ENCODE data around the gene GAPT. TPM values are rescaled to one million over a fixed set of nuclear protein-coding genes. Genes with fewer than 3 reads are reported as not detected.
A peak's percentile ranks its signal among the peaks of the same experiment; 100 is the strongest.

The GAPT gene
- total RNA-seq, 3 donors from 2014 or later = 0.17 to 0.98 (median 0.43) TPM

GRCh38 chr5:58458141-58458742 lies 33.0 kb upstream of the GAPT start:
- intact Hi-C loops (cut with DNase I, micrococcal nuclease) = loop anchor here (5.0 to 10.0 kb wide), 2 partner anchors 666 to 673 kb away; no protein-coding TSS in a partner anchor

GRCh38 chr5:58458743-58459145 lies 32.5 kb upstream of the GAPT start:
- Histone ChIP-seq H3K9me3 (no peaks in the 10 kb centered on the region), H3K36me3 (ENCODE audit: low read depth) (no peaks in the 10 kb centered on the region), H3K4me3 (peak overlapping the region; percentile 74), H3K4me1 (ENCODE audit: low read depth) (peaks cover 11% of the 10 kb centered on the region)
- intact Hi-C loops (cut with DNase I, micrococcal nuclease) = loop anchor here (5.0 to 10.0 kb wide), 2 partner anchors 666 to 674 kb away; no protein-coding TSS in a partner anchor
- ATAC-seq (no peak), DNase-seq (peak in 1 of 3 donors; percentile 6)
- no peak for TF ChIP-seq CTCF (IDR thresholded peaks at IDR 0.05)

More at GRCh38 chr5:58458141-58458742, 33.0 kb upstream of the GAPT start:
- DNase-seq (no peak), ATAC-seq (no peak)
- no peak overlapping the region for H3K4me3 ChIP-seq
- no peaks in the 10 kb centered on the region for H3K36me3 ChIP-seq (ENCODE audit: low read depth)
- no peak for TF ChIP-seq CTCF (IDR thresholded peaks at IDR 0.05)
- H3K9me3 ChIP-seq = no peaks in the 10 kb centered on the region
- H3K4me1 ChIP-seq (ENCODE audit: low read depth) = peaks cover 12% of the 10 kb centered on the region

GRCh38 chr5:58459146-58460001 lies 31.9 kb upstream of the GAPT start:
- H3K4me3 ChIP-seq = peak overlapping the region; percentile 74
- H3K4me1 ChIP-seq (ENCODE audit: low read depth) = peaks cover 9% of the 10 kb centered on the region
- no peaks in the 10 kb centered on the region for H3K9me3 ChIP-seq
- ATAC-seq = peak; percentile 10
- no peak for TF ChIP-seq CTCF (IDR thresholded peaks at IDR 0.05)
- intact Hi-C loops (cut with DNase I, micrococcal nuclease) = loop anchor here (2.0 to 10.0 kb wide), 5 partner anchors 575 to 1161 kb away; no protein-coding TSS in a partner anchor
- H3K36me3 ChIP-seq (ENCODE audit: low read depth) = no peaks in the 10 kb centered on the region
- peak in 2 of 3 donors; percentile 46 to 67 for DNase-seq

- peak; percentile 89 for ATAC-seq
- peak; percentile 95 to 97 (median 96) for DNase-seq
- peak; percentile 45 for TF ChIP-seq CTCF (IDR thresholded peaks at IDR 0.05)
- H3K4me3 ChIP-seq = peak within 1 kb of the TSS; percentile 74
- peaks cover 9% of the 10 kb centered on the region for H3K4me1 ChIP-seq (ENCODE audit: low read depth)
- no peaks in the 10 kb centered on the region for H3K36me3 ChIP-seq (ENCODE audit: low read depth)
- intact Hi-C loops (cut with DNase I, micrococcal nuclease) = loop anchor here (2.0 to 10.0 kb wide), 3 partner anchors 575 to 1161 kb away; no protein-coding TSS in a partner anchor
- no peaks in the 10 kb centered on the region for H3K9me3 ChIP-seq
Observed at GRCh38 chr5:58460002-58460731, 31.1 kb upstream of the GAPT start, which contains the start of gene PLK2. Gene PLK2 (minus strand): TSS chr5:58460086. CDS start chr5:58459959, 127 bp downstream.

- Histone ChIP-seq H3K4me3 (peak overlapping the region; percentile 74), H3K9me3 (no peaks in the 10 kb centered on the region), H3K4me1 (ENCODE audit: low read depth) (peaks cover 9% of the 10 kb centered on the region), H3K36me3 (ENCODE audit: low read depth) (no peaks in the 10 kb centered on the region)
- intact Hi-C loops (cut with DNase I, micrococcal nuclease) = loop anchor here (2.0 to 10.0 kb wide), 3 partner anchors 576 to 1162 kb away; no protein-coding TSS in a partner anchor
- DNase-seq (peak; percentile 92 to 98 (median 95)), ATAC-seq (peak; percentile 85)
- TF ChIP-seq CTCF (IDR thresholded peaks at IDR 0.05) = peak; percentile 67
Observed at GRCh38 chr5:58460732-58461286, 30.4 kb upstream of the GAPT start.
